Stimulated activated CD4-positive, alpha-beta T cell treated with anti-CD3 and anti-CD28 coated beads, Interleukin-12 subunit alpha, Interleukin-12 subunit beta, amount 100 ng/mL, for 4 hours (primary cell): ENCODE data around the gene LGR4.
"Not testable (repeated sequence)": the region's sequence is repeated elsewhere in the genome, so short reads cannot be mapped to it uniquely, and the experiment has no call there.

Experiments
- DNase-seq: peaks from one replicate; pipeline ENCODE4 v3.0.0-alpha.2; 2020

LGR4 gene

DNA sequence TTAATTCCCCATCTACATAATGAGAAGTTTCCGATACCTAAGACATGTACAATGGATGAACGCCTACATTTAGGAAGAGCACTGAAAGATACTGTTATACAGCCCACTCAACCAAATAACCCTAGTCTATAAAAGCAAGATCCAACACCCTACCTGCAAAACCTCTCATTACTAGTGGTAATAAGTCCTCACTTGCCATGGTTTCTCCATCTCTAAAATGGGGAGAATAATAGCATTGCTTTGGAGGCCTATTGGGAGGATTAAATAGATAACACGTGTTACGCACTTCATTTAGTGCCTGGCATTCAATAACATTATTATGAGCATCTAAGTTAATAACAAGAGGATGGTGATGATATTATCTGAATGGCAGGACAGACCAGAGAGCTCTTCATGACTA lies 16.9 kb downstream of the LGR4 start:
- no peak for DNase-seq

DNA sequence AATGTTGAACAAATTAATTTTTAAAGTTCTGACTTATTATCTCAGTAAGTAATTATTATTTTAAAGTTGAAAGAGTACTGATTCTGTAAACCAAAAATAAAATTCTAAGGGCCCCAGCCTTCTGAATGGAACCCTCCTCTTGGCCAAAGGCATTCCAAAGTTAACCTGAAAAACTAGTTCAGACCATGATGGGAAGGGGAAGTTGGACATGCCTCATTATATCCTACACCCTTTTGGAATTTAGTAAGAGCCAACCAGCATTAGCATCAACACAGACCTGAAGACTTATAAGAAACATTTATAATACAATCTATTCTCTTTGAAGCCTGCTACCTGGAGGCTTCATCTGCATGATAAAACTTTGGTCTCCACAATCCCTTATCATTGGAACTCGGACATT lies 18.9 kb downstream of the LGR4 start:
- DNase-seq, result no peak

DNA sequence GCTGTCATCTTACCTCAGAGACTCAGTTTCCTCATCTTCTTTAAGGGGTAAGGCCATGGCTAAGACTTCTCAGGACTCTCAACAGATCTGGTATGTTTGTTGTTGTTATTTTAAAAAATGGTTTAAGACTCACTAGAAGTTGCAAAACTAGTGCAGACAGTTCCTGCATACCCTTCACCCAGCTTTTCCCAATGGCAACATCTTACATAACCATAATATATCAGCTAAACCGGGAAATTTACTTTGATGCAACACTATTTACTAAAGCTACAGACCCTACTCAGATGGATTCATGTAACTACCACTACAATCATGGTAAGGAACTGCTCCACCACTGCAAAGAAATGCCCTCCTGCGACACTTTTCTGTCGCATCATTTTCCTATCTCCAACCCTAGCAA lies 20.4 kb downstream of the LGR4 start:
- no peak for DNase-seq

DNA sequence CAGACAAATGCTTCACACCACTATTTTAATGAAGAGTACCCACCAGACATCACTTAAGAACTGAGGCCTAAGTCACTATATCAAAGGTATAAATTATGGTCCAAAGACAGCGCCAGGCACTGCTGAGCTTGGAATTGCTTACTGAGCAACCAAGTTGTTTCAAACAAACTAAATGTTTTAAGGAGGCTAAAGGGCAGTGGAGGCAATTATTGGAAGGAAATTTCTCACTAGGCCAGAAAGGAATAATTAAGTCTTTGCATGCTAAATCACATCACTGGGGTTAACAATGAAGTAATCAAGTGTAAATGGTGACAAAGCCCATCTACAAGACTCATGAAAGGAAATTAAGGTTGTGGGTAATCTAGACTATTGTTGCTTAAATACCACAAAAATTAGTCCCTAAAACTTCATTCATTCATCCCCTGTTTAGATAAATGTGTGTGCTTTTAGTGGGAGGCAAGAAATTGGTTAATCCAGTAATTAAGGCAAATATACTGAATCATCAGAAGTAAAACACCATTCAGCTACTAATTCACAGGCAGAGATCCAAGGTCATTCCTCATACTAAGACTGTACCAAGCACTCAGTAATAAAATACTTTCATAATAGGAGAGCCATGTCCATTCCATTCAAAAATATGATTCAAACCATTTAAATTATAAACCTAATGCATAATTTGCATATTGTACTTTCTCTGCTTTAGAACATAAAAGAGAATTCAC lies 21.2 kb downstream of the LGR4 start:
- DNase-seq, result no peak

DNA sequence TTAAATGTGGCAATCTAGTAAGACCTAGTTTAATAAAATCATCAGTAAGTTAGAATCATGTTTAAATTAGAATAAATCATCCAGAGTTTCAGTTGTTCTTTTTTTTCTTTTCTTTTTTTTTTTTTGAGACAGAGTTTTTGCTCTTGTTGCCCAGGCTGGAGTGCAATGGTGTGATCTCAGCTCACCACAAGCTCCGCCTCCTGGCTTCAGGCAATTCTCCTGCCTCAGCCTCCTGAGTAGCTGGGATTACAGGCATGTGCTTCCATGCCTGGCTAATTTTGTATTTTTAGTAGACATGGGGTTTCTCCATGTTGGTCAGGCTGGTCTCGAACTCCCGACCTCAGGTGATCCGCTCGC lies 24.4 kb downstream of the LGR4 start:
- DNase-seq, result not testable (repeated sequence)

DNA sequence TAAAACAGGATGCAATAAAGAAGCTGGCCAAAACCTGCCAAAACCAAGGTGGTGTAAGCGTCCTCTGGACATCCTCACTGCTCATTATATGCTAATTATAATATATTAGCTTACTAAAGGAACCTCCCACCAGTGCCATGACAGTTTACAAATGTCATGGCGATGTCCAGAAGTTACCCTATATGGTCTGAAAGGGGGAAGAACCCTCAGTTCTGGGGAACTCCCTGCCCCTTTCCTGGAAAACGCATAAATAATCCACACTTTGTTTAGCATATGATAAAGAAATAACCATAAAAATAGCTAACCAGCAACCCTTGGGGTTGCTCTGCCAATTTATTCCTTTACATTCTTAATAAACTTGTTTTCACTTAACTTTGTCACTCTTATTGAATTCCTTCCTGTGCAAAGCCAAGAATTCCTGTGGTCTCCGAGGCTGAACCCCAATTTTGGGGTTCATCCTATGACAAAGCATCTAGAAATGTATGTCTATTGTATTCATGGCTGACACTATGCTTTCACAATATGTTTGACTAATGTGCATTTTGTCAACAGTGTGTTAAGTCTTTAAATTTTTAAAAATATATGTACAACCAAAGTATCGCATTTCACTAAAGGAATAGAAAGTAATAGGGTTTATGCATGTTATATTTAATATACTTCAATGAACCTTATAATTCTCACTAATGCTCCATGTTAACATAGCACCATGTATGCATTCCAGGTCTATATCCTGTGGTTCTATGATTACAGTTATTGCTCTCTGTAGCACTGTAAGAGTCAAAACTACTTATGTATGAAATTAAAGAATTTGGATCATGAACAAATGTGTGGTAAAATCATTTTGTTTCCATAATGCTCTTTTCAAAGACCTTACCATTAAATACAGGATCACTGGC lies 25.1 kb downstream of the LGR4 start:
- no peak for DNase-seq

DNA sequence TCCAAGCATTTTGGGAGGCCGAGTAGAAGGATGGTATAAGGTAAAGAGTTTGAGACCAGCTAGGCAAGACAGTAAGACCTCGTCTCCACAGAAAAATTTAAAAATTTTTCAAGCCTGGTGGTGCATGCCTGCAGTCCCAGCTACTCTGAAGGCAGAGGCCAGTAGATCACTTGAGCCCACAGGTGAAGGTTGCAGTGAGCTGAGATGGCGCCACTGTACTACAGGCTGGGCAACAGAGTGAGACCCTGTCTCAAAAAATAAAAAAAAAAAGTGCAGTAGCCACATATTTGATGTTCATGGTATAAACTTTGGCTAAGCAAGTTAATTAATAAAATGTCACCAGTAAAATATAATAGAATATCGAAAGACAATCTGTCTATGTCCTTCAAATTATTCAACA lies 27.0 kb downstream of the LGR4 start:
- DNase-seq, result no peak

DNA sequence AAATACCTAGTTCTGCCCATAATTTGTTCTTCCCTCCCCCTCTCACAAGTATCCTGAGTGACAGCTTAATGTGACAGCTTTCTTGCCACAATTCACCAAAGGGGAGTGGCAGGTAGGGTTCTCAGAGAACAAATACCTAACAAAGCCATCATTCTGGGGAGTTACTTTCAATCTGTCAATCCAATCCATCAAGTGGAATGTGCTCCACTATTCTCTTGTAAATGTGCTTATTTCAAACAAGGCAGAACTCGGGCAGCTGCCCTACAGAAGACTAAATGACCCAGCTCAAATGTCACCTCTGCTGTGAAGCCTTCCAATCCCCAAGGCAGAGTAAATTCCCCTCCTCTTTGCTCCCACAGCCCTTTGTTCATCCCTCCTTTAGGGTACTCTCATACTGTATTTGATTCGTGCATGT lies 27.8 kb downstream of the LGR4 start:
- no peak for DNase-seq

DNA sequence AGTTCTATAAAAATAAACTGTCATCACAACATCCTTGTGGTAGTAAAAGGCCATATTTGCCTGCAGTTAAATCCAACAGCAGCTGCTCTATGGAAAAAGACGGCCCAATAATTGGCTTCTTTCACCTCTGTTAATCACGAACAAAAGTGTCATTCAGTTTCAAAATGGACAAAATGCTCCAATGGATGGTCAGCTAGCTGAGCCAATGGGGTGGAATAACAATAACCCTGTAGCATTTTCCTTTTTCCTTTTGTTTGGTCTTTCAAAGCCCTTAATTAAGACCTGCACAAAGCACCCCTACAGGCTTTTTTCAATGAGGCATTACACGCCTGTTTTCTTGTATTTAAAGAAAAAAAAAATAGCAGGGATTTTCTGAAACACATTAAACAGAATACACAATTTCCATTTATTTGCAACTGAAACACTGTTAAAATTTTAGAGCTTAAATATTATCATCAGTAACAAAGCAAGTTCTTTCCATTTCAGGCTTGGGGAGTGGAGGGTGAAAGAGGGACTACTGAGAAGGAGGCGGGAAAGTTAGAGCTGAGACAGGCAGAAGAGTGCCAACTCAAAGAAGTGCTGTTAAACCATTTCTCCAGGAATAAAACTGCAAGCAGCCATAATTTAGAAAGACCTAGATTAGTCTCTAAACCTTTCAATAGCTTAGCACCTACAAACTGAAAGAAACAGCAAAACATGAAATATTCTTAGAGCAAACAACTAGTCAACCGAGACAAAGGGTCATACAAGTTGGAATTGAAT lies 28.7 kb downstream of the LGR4 start:
- no peak for DNase-seq

DNA sequence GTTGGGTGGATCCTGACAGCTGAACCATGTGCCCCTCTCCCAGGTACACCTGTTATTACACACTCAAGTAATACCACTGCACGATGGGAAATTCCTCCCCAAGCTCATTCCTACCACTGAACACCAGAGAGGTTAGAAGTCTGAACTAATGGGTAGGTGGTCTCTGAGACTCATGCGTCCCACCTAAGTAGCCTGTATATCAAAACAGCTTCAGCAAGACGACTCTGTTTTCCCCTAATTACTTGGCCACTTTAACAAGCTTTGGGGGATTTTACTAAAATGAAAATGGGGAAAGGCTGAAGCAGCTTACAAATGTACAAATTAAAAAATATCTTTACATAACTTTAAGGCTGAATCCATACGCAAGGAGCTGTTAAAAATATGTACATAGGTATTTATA lies 29.4 kb downstream of the LGR4 start:
- DNase-seq, result no peak

DNA sequence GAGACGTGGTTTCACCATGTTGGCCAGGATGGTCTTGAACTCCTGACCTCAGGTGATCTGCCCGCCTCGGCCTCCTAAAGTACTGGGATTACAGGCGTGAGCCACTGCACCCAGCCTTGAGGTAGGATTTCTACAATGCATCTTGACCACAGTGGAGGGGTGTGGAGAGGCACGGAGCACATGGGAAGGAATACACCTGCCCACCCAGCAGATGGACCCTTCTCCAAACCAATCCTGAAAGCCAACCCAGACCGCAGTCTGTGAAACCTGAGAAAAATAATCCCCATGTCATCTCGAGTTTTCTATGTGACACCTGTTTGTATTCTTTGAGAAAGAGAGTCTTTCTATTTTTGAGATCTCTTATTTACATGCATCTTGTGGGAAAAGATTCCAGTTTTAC lies 32.5 kb downstream of the LGR4 start:
- no peak for DNase-seq

DNA sequence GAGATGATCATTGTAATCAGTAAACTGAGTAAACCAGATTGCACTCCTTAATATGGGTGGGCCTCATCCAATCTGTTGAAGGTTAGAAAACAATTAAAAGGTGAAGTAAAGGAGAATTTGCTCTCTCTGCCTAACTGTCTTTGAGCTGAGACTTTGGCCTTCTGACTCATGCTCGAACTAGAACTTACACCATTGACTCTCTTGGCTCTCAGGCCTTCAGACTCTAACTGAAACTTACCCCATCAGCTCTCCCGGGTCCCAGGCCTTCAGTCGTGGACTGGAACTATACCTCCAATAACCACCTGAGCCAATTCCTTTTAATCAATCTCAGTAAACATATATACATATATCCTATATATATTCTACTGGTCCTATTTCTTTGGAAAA lies 34.0 kb downstream of the LGR4 start:
- no peak for DNase-seq

DNA sequence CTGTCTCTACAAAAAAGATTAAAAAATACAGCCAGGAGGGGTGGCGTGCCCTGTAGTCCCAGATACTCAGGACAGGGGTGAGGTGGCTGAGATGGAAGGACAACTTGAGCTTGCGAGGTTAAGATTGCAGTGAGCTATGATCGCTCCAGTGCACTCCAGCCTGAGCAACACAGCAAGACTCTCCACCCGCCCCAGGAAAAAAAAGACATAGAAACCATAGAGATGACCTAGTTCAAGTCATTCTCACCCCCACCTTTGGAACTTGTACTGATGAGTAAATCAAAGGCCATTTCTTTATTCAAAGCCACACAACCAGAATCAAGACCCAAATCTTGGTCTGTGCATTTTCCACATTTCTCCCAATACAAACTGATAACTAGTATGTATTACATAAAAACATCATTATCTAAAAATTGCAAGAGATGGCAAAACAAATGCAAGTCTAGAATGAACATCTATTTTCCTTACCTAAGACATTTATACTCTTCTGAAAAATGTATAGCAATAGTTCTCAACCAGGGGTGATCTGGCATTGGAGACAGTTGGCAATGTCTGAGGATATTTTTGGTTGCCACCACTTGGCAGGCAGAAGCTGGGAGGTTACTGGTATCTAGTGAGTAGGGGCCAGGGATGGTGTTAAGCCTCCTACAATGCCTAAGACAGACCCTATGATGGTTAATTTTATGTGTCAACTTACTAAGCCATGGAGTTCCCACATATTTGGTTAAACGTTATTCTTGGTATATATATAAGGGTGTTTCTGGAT lies 34.6 kb downstream of the LGR4 start:
- no peak for DNase-seq

DNA sequence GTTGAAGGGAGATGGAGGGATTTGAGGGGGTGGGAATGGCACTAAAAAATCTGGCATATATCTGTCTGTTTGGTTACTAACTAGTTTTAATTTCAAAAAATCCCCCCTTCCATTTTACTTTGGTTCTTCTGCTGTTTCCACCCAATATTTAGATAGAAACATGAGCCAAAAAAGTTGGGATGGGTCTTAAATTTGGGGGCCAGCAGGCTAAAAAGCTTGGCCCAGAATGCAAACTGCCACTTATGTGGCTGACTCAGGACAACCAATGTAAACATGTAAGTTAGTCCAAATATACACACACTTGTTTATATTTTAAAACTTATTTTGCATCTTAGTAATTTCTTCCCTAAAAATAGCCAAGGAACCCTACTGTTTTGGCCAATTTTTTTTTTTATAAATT lies 35.7 kb downstream of the LGR4 start:
- DNase-seq, result no peak

DNA sequence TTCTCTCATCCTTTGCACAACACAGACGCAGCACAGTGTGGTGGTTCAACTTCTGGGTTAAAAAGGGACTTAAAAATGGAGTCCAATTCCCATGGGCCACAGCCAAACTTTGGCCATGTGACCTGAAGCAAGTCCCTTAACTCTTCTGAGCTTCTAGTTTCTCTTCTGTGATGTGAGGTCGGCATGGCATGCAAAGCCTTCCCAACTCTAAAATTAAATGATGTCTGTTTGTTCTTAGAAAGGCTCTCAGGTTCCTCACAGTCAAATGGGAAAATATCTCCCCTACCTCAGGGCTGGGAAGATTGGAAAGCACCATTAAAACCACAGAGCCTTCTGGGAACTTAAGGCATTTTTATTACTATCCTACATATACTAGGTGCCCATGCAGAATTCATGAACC lies 38.8 kb downstream of the LGR4 start:
- DNase-seq, result no peak

DNA sequence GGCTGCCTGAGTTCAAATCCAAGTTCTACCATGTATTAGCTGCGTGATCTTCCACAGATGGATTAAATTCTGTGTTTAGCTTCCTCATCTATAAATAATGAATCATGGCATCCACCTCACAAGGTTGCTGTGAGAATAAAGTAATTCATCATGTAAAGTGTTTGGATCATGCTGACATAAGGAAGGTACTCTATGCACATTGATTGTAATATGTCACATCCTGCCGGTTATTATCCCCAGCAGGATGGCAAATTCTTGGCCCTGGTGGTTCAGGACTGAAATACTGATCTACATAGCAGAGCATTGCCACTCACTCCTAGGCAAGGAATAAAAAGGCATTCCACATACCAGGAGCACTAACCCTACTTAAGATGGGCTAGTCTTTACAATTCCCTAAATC lies 40.8 kb downstream of the LGR4 start:
- DNase-seq, result no peak

DNA sequence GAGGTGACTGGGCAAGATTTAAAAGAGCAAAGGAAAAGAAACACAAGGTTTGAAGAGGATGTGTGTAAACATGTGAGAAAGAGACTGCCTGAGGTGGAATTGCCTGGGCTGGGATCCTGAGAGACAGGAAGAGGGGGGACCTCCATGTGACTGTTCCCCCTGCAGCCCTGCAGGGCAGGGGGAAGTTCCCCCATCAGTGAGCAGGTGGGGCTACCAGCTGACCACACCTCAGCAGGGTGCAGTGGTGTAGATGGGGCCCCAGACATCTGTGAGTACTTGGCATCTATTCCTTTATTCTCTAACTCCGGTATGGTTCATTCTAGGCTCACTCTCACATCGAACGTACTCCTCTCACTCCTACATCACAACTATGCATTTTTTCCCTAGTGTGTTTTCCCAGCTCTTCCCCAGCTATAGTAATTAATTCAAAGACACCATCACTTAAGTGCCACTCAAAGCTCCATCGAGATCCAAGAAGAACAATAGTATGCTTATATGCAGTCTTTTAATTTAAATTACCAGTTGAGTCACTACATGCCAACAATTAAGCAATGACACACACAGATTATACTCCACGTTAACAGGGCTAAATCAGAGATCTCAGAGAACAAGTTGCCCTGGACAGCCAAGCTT lies 42.7 kb downstream of the LGR4 start:
- no peak for DNase-seq

DNA sequence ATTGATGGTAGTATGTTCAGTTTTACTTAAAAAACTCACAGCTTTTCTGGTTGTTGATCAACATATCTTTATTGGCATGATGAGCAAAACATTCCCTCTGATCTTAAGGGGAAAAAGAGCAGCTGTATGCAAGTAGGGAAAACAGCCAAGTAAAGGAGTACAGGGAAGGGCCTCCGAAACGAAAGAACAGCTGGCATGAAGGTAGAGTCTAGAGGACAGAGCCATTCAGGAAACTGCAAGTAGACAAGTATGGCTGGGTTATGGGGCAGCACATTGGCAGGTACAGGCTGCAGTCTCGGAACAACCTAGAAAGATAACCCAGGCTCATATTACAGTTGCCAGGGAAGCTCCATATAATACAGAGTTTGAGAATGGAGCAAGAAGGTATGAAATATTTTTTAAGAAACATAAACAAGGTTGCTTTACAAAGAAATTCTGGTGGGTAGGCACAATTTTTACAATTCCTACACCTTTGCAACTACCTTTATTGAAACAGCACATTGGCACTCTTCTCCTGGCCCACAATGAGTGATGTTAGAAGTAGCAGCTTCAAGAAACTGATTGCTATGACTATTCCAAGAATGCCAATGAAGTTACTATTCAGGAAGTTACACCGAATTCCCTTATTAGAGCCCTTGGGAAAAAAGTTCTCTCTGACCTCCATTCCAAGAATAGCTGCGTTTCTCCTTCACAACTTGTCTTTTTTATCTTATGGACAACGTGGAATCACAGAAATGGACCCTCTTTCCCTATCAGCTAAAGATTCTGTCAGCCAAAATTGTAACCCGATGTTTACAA lies 45.2 kb downstream of the LGR4 start:
- no peak for DNase-seq

DNA sequence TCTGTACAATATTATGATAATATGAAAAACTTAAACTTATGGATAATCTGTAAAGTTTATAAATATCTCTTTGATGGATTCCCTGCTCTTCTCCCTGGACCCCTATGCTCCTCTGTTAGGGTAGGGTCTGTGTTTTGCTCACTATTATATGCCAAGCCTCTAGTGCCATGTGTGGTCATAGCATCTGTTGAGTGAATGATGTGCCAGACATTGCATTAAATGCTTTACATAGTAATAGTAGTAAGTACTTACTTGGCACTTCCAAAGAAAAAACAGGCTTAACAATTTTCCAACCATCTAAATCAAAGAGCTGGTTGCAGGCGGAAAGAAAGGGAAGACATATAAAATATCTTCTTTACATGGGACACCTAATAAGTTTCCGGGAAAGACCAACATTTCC lies 46.8 kb downstream of the LGR4 start:
- DNase-seq, result no peak

DNA sequence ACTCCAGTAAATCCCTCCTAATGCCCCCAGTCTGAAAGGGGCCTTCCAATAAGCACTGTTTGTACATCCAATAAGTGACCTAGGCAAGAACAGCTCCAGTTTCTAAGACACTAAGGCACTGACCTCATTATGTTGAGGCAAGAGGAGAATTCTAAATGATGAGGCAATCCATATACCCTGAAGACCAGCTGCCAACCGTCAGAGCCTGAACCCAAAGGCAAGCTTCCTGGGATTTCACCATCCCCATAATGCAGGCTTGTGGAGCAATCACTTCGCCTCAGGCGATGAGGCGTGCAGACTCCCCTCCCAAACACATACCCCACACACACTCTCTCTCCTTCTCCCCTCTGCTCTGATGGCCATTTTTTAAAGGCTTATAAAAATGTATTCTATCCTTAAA lies 49.5 kb downstream of the LGR4 start:
- no peak for DNase-seq

DNA sequence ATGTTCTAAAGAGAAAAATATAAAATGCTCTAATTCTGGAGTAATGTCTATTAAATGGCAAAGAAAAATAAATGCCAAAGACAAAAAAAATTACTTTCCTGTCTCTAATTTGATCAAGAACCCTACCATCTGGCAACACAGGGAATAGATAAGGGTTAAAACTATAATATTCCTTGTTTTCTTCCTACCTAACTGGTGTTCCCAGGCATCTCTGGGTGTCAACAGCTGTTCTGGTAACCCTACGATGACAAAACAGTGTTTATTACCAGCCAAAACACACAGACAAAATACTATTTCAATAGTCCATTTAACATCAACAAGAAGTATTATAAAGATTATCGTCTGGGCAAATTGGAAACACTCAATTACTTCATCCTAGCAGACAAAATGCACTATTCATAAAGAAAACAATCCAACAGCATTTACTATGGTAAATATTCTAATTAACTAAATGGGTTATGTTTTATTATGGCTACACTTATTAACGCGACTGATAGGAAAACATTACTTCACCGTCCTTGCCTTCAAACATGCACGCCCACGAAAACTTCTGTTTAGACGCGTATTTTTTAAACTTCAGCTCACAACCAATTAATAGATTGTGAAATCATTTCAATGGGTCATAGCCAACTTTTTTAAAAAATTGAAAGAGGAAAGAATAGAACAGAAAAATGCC lies 50.6 kb downstream of the LGR4 start:
- DNase-seq, result no peak
